ENCODE data around the gene KIAA0232. TPM values are rescaled to one million over a fixed set of nuclear protein-coding genes. Genes with fewer than 3 reads are reported as not detected.

KIAA0232 gene
- total and polyA plus RNA-seq, 11 donors = 20.0 to 78.4 (median 67.7) TPM

DNA sequence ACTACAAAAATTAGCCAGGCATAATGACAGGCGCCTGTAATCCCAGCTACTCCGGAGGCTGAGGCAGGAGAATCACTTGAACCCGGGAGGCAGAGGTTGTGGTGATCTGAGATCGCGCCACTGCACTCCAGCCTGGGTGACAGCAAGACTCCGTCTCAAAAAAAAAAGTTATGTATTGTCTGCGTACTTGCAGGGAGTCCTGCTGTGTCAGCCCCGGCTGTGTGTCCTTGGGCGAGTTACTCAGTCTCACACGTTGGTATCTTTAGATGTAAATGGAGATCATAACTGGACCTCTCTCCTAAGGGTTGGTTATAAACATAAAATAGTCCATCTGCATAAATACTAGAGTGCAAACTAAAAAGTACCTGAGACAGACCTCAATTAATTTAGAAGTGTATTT is 104.4 kb downstream of the KIAA0232 start:
- no peak for TF ChIP-seq POLR2A (IDR thresholded peaks at IDR 0.05)
- TF ChIP-seq, protein P1, sequence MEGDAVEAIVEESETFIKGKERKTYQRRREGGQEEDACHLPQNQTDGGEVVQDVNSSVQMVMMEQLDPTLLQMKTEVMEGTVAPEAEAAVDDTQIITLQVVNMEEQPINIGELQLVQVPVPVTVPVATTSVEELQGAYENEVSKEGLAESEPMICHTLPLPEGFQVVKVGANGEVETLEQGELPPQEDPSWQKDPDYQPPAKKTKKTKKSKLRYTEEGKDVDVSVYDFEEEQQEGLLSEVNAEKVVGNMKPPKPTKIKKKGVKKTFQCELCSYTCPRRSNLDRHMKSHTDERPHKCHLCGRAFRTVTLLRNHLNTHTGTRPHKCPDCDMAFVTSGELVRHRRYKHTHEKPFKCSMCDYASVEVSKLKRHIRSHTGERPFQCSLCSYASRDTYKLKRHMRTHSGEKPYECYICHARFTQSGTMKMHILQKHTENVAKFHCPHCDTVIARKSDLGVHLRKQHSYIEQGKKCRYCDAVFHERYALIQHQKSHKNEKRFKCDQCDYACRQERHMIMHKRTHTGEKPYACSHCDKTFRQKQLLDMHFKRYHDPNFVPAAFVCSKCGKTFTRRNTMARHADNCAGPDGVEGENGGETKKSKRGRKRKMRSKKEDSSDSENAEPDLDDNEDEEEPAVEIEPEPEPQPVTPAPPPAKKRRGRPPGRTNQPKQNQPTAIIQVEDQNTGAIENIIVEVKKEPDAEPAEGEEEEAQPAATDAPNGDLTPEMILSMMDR (IDR thresholded peaks at IDR 0.05) = no peak
- WGBS, 4 donors = 72 to 87% (median 80%) methylated on average over 10 of the region's 10 CpGs
- DNase-seq = no peak
- peak overlapping the region in 7 of 12 donors; percentile 68 to 95 (median 82) for H3K27ac ChIP-seq
- peaks cover 0 to 30% (median 19%) of the 10 kb centered on the region in 9 donors for H3K36me3 ChIP-seq
- no peak for ATAC-seq
- intact Hi-C loops (cut with DNase I) = no loop called here
- peaks cover 0 to 49% (median 18%) of the 10 kb centered on the region in 12 donors for H3K4me1 ChIP-seq
- H3K9me3 ChIP-seq = peaks cover 0 to 12% (median 0%) of the 10 kb centered on the region in 12 donors
- no peak overlapping the region for H3K4me3 ChIP-seq
- H3K27me3 ChIP-seq = no peaks in the 10 kb centered on the region

DNA sequence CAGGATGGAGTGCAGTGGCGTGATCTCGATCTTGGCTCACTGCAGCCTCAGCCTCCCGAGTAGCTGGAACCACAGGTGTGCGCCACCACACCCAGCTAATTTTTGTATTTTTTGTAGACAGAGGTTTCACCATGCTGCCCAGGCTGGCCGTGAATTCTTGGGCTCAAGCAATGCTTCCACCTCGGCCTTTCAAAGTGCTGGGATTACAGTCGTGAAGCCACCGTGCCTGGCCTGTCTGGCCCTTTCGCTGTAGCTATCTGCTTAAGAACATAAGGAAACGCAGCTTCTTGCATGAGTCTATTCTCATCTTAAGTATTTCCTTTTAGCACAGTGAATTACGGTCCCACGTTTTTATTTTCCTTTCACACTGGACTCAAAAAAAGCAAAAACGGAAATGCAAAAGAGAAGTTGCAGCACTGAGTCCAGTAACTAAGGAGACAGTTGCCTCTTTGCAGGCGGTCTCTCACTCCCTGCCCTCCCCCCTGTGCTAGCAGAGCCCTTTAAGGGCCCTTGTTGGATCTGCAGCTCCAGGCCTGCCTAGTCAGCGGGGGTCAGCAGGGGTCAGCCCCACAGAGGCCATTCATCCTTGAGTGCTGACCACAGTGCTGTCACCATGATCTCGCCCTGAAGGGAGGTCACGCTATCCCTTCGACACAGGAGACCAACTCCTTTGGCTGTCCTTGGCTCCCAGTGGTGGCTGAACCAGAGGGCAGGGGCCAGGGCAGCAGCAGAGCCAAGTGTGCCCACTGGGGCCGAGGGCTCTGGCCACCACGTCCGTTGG is 105.3 kb downstream of the KIAA0232 start:
- intact Hi-C loops (cut with DNase I) = no loop called here
- Histone ChIP-seq H3K9me3 (peaks cover 0 to 12% (median 0%) of the 10 kb centered on the region in 12 donors), H3K27ac (peak overlapping the region in 3 of 12 donors; percentile 6 to 68 (median 22)), H3K4me3 (no peak overlapping the region), H3K36me3 (peaks cover 0 to 21% (median 10%) of the 10 kb centered on the region in 9 donors), H3K27me3 (no peaks in the 10 kb centered on the region), H3K4me1 (peaks cover 2 to 57% (median 25%) of the 10 kb centered on the region in 12 donors)
- peak in 4 of 5 donors; percentile 48 to 76 (median 59) for DNase-seq
- WGBS, 4 donors = 73 to 79% (median 76%) methylated on average over 20 to 21 of the region's 21 CpGs
- ATAC-seq = peak in 3 of 4 donors; percentile 4 to 17 (median 11)
- TF ChIP-seq POLR2A (IDR thresholded peaks at IDR 0.05) = no peak
- TF ChIP-seq, protein P1 (IDR thresholded peaks at IDR 0.05) = no peak

DNA sequence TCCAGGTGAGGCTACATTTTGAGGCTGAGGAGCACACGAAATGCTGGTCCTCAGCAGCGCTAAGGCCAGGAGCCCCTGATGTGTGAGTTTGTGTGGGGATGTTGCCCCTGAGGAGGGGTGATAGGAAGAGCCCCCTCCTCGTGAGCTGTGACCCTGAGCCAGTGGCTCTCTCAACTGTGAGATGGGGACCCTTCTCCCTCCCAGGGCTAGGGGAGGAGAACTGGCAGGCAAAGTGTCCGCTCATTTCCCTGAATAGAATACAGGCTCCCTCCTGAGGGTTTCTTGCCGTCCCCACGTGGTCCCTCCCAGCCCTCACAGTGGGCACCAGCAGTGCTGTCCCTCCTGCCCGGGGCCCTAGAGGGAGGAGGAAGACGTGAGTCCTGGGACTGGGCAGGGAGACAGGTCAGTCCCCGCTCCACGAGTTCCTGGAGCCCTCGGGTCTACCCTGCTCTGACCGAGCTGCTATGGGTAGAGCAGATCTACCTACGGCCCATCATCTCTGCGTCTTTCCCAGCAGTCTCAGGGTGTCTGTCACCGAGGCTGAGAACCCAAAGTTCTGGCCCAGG is 106.1 kb downstream of the KIAA0232 start:
- Histone ChIP-seq H3K27ac (peak overlapping the region in 2 of 12 donors; percentile 22 to 68), H3K4me3 (no peak overlapping the region), H3K9me3 (peaks cover 0 to 12% (median 0%) of the 10 kb centered on the region in 12 donors), H3K4me1 (peaks cover 3 to 66% (median 25%) of the 10 kb centered on the region in 12 donors), H3K36me3 (peaks cover 0 to 13% (median 4%) of the 10 kb centered on the region in 9 donors), H3K27me3 (no peaks in the 10 kb centered on the region)
- intact Hi-C loops (cut with DNase I) = no loop called here
- no peak for TF ChIP-seq POLR2A (IDR thresholded peaks at IDR 0.05)
- TF ChIP-seq, protein P1 (IDR thresholded peaks at IDR 0.05) = no peak
- ATAC-seq = no peak
- WGBS, 4 donors = 80 to 92% (median 81%) methylated on average over 7 to 15 of the region's 15 CpGs
- no peak for DNase-seq

DNA sequence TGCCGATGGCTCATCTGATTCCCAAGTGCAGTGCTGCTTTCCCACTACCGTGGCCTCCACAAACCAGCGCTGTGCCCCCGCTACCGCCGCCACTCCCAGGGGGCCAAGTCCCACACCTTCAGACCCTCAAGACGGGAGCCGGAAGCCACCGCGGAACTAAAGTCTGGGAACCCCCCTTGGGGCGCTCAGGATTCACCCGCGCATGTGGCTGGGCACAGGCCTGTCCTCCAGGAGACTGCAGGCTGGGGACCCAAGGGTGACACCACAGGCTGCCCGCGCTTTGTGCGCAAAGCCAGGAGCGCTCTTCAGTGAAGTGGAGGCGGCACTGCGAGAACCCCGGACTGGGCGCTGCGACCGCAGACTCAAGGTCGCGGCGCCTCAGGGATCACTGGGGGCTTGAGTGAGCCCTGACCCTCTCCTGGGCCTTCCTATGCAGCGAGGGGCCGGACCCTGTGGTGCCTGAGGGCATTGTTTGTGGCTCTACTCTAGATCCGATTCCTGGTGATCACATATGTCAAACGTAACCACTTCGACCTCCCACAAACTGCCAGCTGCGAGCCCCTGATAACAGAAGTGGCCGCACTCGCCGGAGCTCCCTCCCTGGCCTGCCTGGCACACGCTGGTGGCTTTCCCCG is 106.7 kb downstream of the KIAA0232 start:
- peaks cover 0 to 12% (median 0%) of the 10 kb centered on the region in 12 donors for H3K9me3 ChIP-seq
- peaks cover 3 to 70% (median 25%) of the 10 kb centered on the region in 12 donors for H3K4me1 ChIP-seq
- H3K36me3 ChIP-seq = peaks cover 0 to 7% (median under 1%) of the 10 kb centered on the region in 9 donors
- TF ChIP-seq POLR2A (IDR thresholded peaks at IDR 0.05) = no peak
- TF ChIP-seq, protein P1 (IDR thresholded peaks at IDR 0.05) = no peak
- 66 to 83% (median 80%) methylated on average over 12 to 37 of the region's 37 CpGs for WGBS, 4 donors
- H3K27ac ChIP-seq = no peak overlapping the region
- DNase-seq = no peak
- intact Hi-C loops (cut with DNase I) = no loop called here
- no peak for ATAC-seq
- H3K27me3 ChIP-seq = no peaks in the 10 kb centered on the region
- no peak overlapping the region for H3K4me3 ChIP-seq
